Measurements from ENCODE around the gene PPCDC.

PPCDC gene

GRCh38 chr15:75045332-75046015 is 22.1 kb downstream of the PPCDC start:
- DNase-seq: no peak

- DNase-seq: no peak
Measured at GRCh38 chr15:75048394-75048793, 25.0 kb downstream of the PPCDC start.

- no peak for DNase-seq
Measured at GRCh38 chr15:75049392-75049791, 26.0 kb downstream of the PPCDC start.

- no peak for DNase-seq
Measured at GRCh38 chr15:75050283-75050682, 26.9 kb downstream of the PPCDC start.

- DNase-seq: no peak
Measured at GRCh38 chr15:75051191-75051608, 27.8 kb downstream of the PPCDC start.

GRCh38 chr15:75051711-75052110 is 28.3 kb downstream of the PPCDC start:
- DNase-seq: no peak

GRCh38 chr15:75052972-75053747 is 29.8 kb downstream of the PPCDC start:
- DNase-seq: no peak

GRCh38 chr15:75053748-75054125 is 30.3 kb downstream of the PPCDC start:
- no peak for DNase-seq

- no peak for DNase-seq
Measured at GRCh38 chr15:75054172-75054897, 30.9 kb downstream of the PPCDC start.

GRCh38 chr15:75056036-75056435 is 32.6 kb downstream of the PPCDC start:
- DNase-seq: no peak

GRCh38 chr15:75058127-75058905 is 34.9 kb downstream of the PPCDC start:
- DNase-seq: no peak

GRCh38 chr15:75059607-75060006 is 36.2 kb downstream of the PPCDC start:
- no peak for DNase-seq

- no peak for DNase-seq
Measured at GRCh38 chr15:75061272-75061671, 37.9 kb downstream of the PPCDC start.

GRCh38 chr15:75062706-75063105 is 39.3 kb downstream of the PPCDC start:
- no peak for DNase-seq

- no peak for DNase-seq
Measured at GRCh38 chr15:75063338-75063737, 39.9 kb downstream of the PPCDC start.

- DNase-seq: no peak
Measured at GRCh38 chr15:75063889-75064288, 40.5 kb downstream of the PPCDC start.

- DNase-seq: no peak
Measured at GRCh38 chr15:75064846-75065245, 41.5 kb downstream of the PPCDC start.

- DNase-seq: no peak
Measured at GRCh38 chr15:75065467-75065850, 42.1 kb downstream of the PPCDC start.

GRCh38 chr15:75065851-75066509 is 42.6 kb downstream of the PPCDC start:
- no peak for DNase-seq

- DNase-seq: no peak
Measured at GRCh38 chr15:75067123-75067830, 43.9 kb downstream of the PPCDC start.

- DNase-seq: no peak
Measured at GRCh38 chr15:75068748-75069147, 45.4 kb downstream of the PPCDC start.
